Measurements from ENCODE around the gene CDK6. TPM values are rescaled to one million over a fixed set of nuclear protein-coding genes. Genes with fewer than 3 reads are reported as not detected.
A peak's percentile ranks its signal among the peaks of the same experiment; 100 is the strongest.

Gene CDK6
- total RNA-seq, 2 experiments from 2014 or later, result 130 to 138 TPM

DNA sequence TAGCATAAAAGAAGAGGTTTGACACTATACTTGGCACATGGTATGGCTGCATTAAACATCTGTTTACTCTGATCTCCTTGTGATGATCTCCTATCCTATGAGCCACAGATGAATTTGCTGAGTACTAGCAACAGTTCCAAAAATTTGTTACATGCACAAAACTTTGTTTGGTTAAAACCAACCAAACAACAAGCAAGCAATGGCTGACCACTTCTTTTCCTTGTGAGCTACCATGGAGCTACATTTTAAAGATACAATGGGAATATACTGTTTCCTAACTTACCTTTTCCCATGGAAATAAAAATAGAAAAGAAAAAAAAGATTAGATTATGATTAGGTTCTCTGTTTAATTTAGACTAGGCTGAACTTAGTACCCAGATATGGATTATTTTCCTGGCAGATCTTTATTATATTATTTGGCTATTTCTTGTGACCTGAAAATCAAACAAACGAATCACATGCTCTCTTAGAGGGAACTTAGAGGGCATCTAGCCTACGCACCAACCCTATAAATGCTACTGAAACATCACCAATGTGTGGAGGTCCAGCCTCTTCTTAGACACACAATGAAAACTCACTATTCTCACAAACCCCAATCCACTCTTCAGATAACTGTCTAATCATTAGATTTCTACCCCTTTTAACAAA lies 166.0 kb downstream of the CDK6 start:
- CTCF ChIA-PET, result no interaction called here
- Mint-ChIP-seq H3K27ac (peak overlapping the region; percentile 65), H3K36me3 (ENCODE audit: low read depth) (peaks cover 63% of the 10 kb centered on the region), H3K9me3 (peaks cover 2% of the 10 kb centered on the region), H3K4me3 (no peak overlapping the region), H3K27me3 (no peaks in the 10 kb centered on the region), H3K4me1 (ENCODE audit: low read depth) (peaks cover 44% of the 10 kb centered on the region)
- intact Hi-C loops (cut with micrococcal nuclease), result no loop called here
- TF ChIP-seq, protein P1, sequence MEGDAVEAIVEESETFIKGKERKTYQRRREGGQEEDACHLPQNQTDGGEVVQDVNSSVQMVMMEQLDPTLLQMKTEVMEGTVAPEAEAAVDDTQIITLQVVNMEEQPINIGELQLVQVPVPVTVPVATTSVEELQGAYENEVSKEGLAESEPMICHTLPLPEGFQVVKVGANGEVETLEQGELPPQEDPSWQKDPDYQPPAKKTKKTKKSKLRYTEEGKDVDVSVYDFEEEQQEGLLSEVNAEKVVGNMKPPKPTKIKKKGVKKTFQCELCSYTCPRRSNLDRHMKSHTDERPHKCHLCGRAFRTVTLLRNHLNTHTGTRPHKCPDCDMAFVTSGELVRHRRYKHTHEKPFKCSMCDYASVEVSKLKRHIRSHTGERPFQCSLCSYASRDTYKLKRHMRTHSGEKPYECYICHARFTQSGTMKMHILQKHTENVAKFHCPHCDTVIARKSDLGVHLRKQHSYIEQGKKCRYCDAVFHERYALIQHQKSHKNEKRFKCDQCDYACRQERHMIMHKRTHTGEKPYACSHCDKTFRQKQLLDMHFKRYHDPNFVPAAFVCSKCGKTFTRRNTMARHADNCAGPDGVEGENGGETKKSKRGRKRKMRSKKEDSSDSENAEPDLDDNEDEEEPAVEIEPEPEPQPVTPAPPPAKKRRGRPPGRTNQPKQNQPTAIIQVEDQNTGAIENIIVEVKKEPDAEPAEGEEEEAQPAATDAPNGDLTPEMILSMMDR (IDR thresholded peaks at IDR 0.05), result no peak
- POLR2A ChIA-PET, result interaction anchor here (0.6 kb wide), 1 partner anchor 1829 kb away, joined by 3 read pairs; no protein-coding TSS in a partner anchor
- DNase-seq (no peak), ATAC-seq (no peak)

DNA sequence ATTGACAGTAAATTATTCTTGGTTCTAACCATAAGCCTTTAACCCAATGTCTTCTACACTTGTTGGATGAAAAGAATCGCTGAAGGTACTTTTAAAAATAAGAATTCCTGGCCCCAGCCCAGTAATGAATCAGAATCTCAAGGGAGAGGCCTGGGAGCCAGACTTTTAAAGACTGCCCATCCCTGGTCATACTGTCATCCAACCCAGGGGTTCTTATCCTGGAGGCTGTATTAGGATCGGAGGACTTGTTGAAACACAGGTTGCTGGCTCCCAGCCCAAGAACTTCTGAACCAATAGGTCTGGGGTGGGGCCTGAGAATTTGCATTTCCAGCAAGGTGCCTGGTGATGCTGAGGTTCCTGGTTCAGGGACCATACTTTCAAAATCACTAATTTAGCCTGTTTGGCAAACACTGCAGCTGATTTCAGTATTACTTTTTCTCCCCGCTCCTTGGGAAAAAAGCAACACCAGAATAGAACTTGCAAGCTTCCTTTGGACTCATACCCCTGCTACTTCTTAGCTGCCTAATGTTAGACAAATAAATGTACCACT lies 166.7 kb downstream of the CDK6 start:
- CTCF ChIA-PET, result no interaction called here
- H3K27ac Mint-ChIP-seq, result peak overlapping the region; percentile 17
- DNase-seq (no peak), ATAC-seq (no peak)
- peaks cover 2% of the 10 kb centered on the region for H3K9me3 Mint-ChIP-seq
- H3K36me3 Mint-ChIP-seq (ENCODE audit: low read depth), result peaks cover 66% of the 10 kb centered on the region
- POLR2A ChIA-PET, result no interaction called here
- H3K4me3 Mint-ChIP-seq, result no peak overlapping the region
- TF ChIP-seq, protein P1 (IDR thresholded peaks at IDR 0.05), result no peak
- intact Hi-C loops (cut with micrococcal nuclease), result no loop called here
- H3K27me3 Mint-ChIP-seq, result no peaks in the 10 kb centered on the region
- peaks cover 50% of the 10 kb centered on the region for H3K4me1 Mint-ChIP-seq (ENCODE audit: low read depth)

DNA sequence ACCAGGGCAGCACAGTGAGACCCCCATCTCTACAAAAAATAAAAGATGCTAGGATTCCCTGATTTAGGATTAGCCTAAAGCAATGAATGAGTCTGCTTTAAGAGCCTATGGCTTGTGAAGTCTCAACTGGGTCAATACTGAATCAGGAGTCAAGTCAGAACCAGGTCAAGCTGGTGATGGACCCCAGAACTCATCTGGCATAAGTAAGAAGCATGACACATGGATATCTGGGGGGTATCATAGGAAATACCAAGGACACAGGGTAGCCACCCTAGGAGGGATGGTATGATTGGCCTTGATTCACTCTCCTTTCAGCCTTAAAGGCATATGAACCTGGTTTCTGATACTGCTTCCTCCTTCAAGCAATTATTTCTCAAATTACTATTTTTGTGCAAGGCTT lies 167.8 kb downstream of the CDK6 start:
- TF ChIP-seq, protein P1 (IDR thresholded peaks at IDR 0.05), result no peak
- Mint-ChIP-seq H3K4me3 (no peak overlapping the region), H3K27ac (no peak overlapping the region), H3K27me3 (no peaks in the 10 kb centered on the region), H3K9me3 (peaks cover 4% of the 10 kb centered on the region), H3K36me3 (ENCODE audit: low read depth) (peaks cover 66% of the 10 kb centered on the region), H3K4me1 (ENCODE audit: low read depth) (peaks cover 48% of the 10 kb centered on the region)
- intact Hi-C loops (cut with micrococcal nuclease), result no loop called here
- ATAC-seq (no peak), DNase-seq (no peak)
- ChIA-PET CTCF (no interaction called here), POLR2A (no interaction called here)

DNA sequence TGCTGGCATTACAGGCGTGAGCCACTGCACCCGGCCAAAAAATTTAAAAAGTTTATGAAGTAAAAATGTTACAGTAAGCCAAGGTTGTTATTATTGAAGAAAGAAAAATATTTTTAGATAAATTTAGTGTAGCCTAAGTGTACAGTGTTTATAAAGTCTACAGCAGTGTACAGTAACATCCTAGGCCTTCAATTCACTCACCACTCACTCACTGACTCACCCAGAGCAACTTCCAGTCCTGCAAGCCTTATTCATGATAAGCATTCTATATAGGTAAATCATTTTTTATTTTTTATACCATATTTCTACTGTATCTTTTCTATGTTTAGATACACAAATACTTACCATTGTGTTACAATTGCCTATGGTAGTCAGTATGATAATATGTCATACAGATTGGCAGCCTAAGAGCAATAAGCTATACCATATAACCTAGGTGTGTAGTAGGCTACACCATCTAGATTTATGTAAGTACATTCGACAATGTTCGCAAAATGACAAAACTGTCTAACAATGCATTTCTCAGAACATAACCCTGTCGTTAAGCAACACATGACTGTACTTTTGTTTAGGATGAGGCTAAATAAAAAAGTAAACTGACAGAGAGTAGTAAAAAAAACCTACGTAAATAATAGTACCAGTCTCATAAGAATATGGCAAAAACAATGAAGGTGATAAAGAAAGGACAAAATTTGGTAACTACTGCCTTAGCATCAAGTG lies 168.4 kb downstream of the CDK6 start:
- no peak overlapping the region for H3K27ac Mint-ChIP-seq
- POLR2A ChIA-PET, result interaction anchor here (1.0 to 1.1 kb wide), 2 partner anchors 13 to 15 kb away, joined by 3 to 5 read pairs; no protein-coding TSS in a partner anchor

More for the DNA sequence above, 168.4 kb downstream of the CDK6 start:
- Mint-ChIP-seq H3K4me3 (no peak overlapping the region), H3K36me3 (ENCODE audit: low read depth) (peaks cover 60% of the 10 kb centered on the region), H3K9me3 (peaks cover 2% of the 10 kb centered on the region), H3K27me3 (no peaks in the 10 kb centered on the region), H3K4me1 (ENCODE audit: low read depth) (peaks cover 43% of the 10 kb centered on the region)
- no peak for ATAC-seq
- DNase-seq, result no peak
- TF ChIP-seq, protein P1 (IDR thresholded peaks at IDR 0.05), result no peak
- CTCF ChIA-PET, result interaction anchor here (1.1 kb wide), 1 partner anchor 46 kb away, joined by 3 read pairs; no protein-coding TSS in a partner anchor
- intact Hi-C loops (cut with micrococcal nuclease), result no loop called here

All from activated CD8-positive, alpha-beta T cell treated with anti-CD3 and anti-CD28 coated beads for 36 hours (primary cell).